Uterus (tissue), 4 donors: ENCODE results near the gene SND1. TPM values are rescaled to one million over a fixed set of nuclear protein-coding genes. Genes with fewer than 3 reads are reported as not detected.
A peak's percentile ranks its signal among the peaks of the same experiment; 100 is the strongest.

Experiments
- DNase-seq, 2 donors: peaks; one replicate each; pipeline ENCODE4 v3.0.0-alpha.2; 2019 to 2020
- H3K27ac ChIP-seq, 2 donors: fragments of 200-600 bp; sonication (generic); 1 replicate in 1 of 2; 2 replicates in 1 of 2; pipeline ENCODE4 v1.5.1; 2016 to 2018
- H3K27me3 ChIP-seq, 2 donors: fragments of 200-600 bp; sonication (generic); one replicate each; pipeline ENCODE4 v1.5.1; 2018 to 2019; ENCODE audit warnings: control low read depth in 1 of 2
- H3K36me3 ChIP-seq, 2 donors: fragments of 200-600 bp; sonication (generic); one replicate each; pipeline ENCODE4 v1.5.1; 2019; ENCODE audit warnings: control low read depth in 1 of 2
- H3K4me1 ChIP-seq, 2 donors: fragments of 200-600 bp; sonication (generic); one replicate each; pipeline ENCODE4 v1.5.1; 2018 to 2019; ENCODE audit warnings: control low read depth in 1 of 2
- H3K4me3 ChIP-seq, 2 donors: fragments of 200-600 bp; sonication (generic); 1 replicate in 1 of 2; 2 replicates in 1 of 2; pipeline ENCODE4 v1.5.1; 2018 to 2019; ENCODE audit warnings: mild to moderate bottlenecking in 1 of 2
- H3K9me3 ChIP-seq, 2 donors: fragments of 200-600 bp; sonication (generic); one replicate each; pipeline ENCODE4 v1.5.1; 2019; ENCODE audit warnings: control low read depth in 1 of 2
- POLR2A ChIP-seq, 2 donors: fragments of 450-650 bp; IDR thresholded peaks; one replicate each; pipeline ENCODE4 v1.6.1; 2016; ENCODE audit warnings: antibody characterized with exemption in 2 of 2, mild to moderate bottlenecking in 1 of 2, moderate library complexity in 1 of 2
- intact Hi-C: fragments of 100-400 bp; cut with DNase I; formaldehyde crosslinking; loops from one replicate; pipeline ENCODE4 v1.15.1; 2023; ENCODE audit warnings: low total_unique reads
- total RNA-seq, 4 donors: library from RNA; depleted of rRNA in 3 of 4; stranded (reverse); fragments of >200 nt in 3 of 4; gene quantifications; one replicate each; pipeline versions ENCODE4 v1.1.0 to v1.2.4, GENCODE V29; 2014 to 2023
- TF ChIP-seq, protein P1 (sequence below), 4 experiments: fragments of 200-600 bp in 2 of 4; fragments of 450-650 bp in 2 of 4; sonication (generic) in 2 of 4; IDR thresholded peaks; one replicate each; pipeline ENCODE4 v1.5.1; 2016 to 2019; ENCODE audit warnings: antibody characterized with exemption in 4 of 4, mild to moderate bottlenecking in 2 of 4, moderate library complexity in 1 of 4
- donor health status: DM: yes; HTN: yes; CAD: no.

The SND1 gene
- total RNA-seq, 4 donors from 2014 or later: 54.8 to 192 (median 117) TPM

GRCh38 chr7:127786184-127786583 is 134.2 kb downstream of the SND1 start:
- TF ChIP-seq, protein P1, sequence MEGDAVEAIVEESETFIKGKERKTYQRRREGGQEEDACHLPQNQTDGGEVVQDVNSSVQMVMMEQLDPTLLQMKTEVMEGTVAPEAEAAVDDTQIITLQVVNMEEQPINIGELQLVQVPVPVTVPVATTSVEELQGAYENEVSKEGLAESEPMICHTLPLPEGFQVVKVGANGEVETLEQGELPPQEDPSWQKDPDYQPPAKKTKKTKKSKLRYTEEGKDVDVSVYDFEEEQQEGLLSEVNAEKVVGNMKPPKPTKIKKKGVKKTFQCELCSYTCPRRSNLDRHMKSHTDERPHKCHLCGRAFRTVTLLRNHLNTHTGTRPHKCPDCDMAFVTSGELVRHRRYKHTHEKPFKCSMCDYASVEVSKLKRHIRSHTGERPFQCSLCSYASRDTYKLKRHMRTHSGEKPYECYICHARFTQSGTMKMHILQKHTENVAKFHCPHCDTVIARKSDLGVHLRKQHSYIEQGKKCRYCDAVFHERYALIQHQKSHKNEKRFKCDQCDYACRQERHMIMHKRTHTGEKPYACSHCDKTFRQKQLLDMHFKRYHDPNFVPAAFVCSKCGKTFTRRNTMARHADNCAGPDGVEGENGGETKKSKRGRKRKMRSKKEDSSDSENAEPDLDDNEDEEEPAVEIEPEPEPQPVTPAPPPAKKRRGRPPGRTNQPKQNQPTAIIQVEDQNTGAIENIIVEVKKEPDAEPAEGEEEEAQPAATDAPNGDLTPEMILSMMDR (IDR thresholded peaks at IDR 0.05): no peak
- TF ChIP-seq POLR2A (IDR thresholded peaks at IDR 0.05): no peak
- no peaks in the 10 kb centered on the region for H3K27me3 ChIP-seq
- intact Hi-C loops: no loop called here

GRCh38 chr7:127789031-127789430 is 137.0 kb downstream of the SND1 start:
- DNase-seq: no peak
- Histone ChIP-seq H3K9me3 (no peaks in the 10 kb centered on the region), H3K27me3 (no peaks in the 10 kb centered on the region), H3K36me3 (no peaks in the 10 kb centered on the region), H3K27ac (no peak overlapping the region), H3K4me3 (no peak overlapping the region), H3K4me1 (no peaks in the 10 kb centered on the region)
- intact Hi-C loops: no loop called here
- no peak for TF ChIP-seq POLR2A (IDR thresholded peaks at IDR 0.05)
- TF ChIP-seq, protein P1 (IDR thresholded peaks at IDR 0.05): no peak

More at GRCh38 chr7:127786184-127786583, 134.2 kb downstream of the SND1 start:
- Histone ChIP-seq H3K4me1 (no peaks in the 10 kb centered on the region), H3K36me3 (no peaks in the 10 kb centered on the region), H3K4me3 (no peak overlapping the region), H3K27ac (no peak overlapping the region), H3K9me3 (no peaks in the 10 kb centered on the region)
- no peak for DNase-seq

DNA sequence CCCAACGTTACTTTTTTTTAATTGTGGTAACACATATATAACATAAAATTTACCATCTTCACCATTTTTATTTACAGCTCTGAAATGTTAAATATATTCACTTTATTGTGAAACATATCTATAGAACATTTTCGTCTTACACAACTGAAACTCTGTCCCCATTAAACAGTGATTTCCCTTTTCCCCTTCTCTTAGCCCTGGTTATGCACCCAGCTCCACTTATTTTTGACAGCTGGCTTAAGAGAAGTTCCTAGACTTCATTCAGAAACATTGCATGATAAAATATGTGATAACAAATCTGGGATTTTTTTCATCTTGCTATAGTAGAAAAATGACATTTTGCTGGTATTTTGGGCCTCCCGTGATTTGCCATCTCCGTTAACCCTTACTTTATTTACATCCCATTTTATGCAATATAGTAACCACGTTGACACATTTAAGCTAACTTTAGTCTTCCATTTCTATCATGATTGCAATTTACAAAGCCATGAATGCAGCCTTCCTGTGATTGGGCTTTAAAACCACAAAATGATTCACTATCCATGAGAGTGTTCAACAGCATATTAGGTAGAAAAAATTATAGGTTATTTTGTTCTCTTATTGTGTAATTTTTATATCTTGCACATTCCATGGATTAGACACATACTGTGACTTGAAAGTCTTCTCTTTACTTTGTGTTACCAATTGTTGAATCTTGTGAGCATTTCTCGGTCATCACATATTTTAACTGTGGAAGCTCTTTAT is 139.6 kb downstream of the SND1 start:
- intact Hi-C loops: no loop called here
- TF ChIP-seq, protein P1 (IDR thresholded peaks at IDR 0.05): no peak
- TF ChIP-seq POLR2A (IDR thresholded peaks at IDR 0.05): no peak
- no peak for DNase-seq
- Histone ChIP-seq H3K36me3 (no peaks in the 10 kb centered on the region), H3K4me1 (no peaks in the 10 kb centered on the region), H3K4me3 (no peak overlapping the region), H3K9me3 (no peaks in the 10 kb centered on the region), H3K27me3 (no peaks in the 10 kb centered on the region), H3K27ac (no peak overlapping the region)

- Histone ChIP-seq H3K27ac (no peak overlapping the region), H3K4me1 (no peaks in the 10 kb centered on the region), H3K27me3 (no peaks in the 10 kb centered on the region), H3K9me3 (no peaks in the 10 kb centered on the region), H3K4me3 (no peak overlapping the region), H3K36me3 (no peaks in the 10 kb centered on the region)
- DNase-seq: no peak
- intact Hi-C loops: no loop called here
- TF ChIP-seq POLR2A (IDR thresholded peaks at IDR 0.05): no peak
- TF ChIP-seq, protein P1 (IDR thresholded peaks at IDR 0.05): peak in 1 of 4 experiments; percentile 5
Measured at GRCh38 chr7:127792528-127793342, 140.7 kb downstream of the SND1 start.

DNA sequence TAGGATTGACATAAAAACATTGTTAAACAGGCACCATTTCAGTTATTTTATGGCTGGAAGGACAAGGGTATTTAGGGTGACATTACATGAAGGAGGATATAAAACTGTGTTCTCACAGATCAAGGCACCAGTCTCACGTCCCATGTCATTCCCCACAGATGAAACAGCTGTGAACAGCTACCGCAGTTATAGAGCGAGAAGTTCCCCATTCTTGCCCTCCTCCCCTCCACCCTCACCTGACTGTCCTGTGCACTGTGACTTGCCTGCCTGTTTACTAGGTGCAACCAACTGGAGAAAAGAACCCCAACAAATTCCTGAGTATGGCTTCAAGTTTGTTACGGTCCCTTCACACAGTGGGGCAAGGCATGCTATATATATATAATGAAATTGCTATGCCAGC is 141.6 kb downstream of the SND1 start:
- Histone ChIP-seq H3K27ac (no peak overlapping the region), H3K4me1 (no peaks in the 10 kb centered on the region), H3K27me3 (no peaks in the 10 kb centered on the region), H3K9me3 (no peaks in the 10 kb centered on the region), H3K36me3 (no peaks in the 10 kb centered on the region), H3K4me3 (no peak overlapping the region)
- intact Hi-C loops: no loop called here
- TF ChIP-seq POLR2A (IDR thresholded peaks at IDR 0.05): no peak
- TF ChIP-seq, protein P1 (IDR thresholded peaks at IDR 0.05): no peak
- DNase-seq: no peak
